HG03520 (cell line): ENCODE data around the gene PPFIA1.
"Not testable (repeated sequence)": the region's sequence is repeated elsewhere in the genome, so short reads cannot be mapped to it uniquely, and the experiment has no call there.

Experiments
- ATAC-seq: cut with Tn5 transposase; IDR thresholded peaks from one replicate; pipeline ENCODE4 v1.9.1; 2021; ENCODE audit warnings: mild to moderate bottlenecking, moderate library complexity; ENCODE audit not compliant: unreplicated experiment

Gene PPFIA1

GRCh38 chr11:70292863-70293262, 22.4 kb downstream of the PPFIA1 start:
- no peak for ATAC-seq

GRCh38 chr11:70295166-70295565, 24.7 kb downstream of the PPFIA1 start:
- not testable (repeated sequence) for ATAC-seq

GRCh38 chr11:70296681-70297080, 26.2 kb downstream of the PPFIA1 start:
- no peak for ATAC-seq

- no peak for ATAC-seq
Measured at GRCh38 chr11:70297341-70297740, 26.9 kb downstream of the PPFIA1 start.

GRCh38 chr11:70298243-70298915, 27.9 kb downstream of the PPFIA1 start:
- no peak for ATAC-seq

- ATAC-seq: no peak
Measured at GRCh38 chr11:70299636-70300035, 29.1 kb downstream of the PPFIA1 start.

GRCh38 chr11:70301191-70301590, 30.7 kb downstream of the PPFIA1 start:
- no peak for ATAC-seq

GRCh38 chr11:70301721-70302418, 31.4 kb downstream of the PPFIA1 start:
- ATAC-seq: no peak

- no peak for ATAC-seq
Measured at GRCh38 chr11:70302419-70302752, 31.9 kb downstream of the PPFIA1 start.

- no peak for ATAC-seq
Measured at GRCh38 chr11:70303070-70303469, 32.6 kb downstream of the PPFIA1 start.

- no peak for ATAC-seq
Measured at GRCh38 chr11:70304208-70304603, 33.7 kb downstream of the PPFIA1 start.

GRCh38 chr11:70305501-70305900, 35.0 kb downstream of the PPFIA1 start:
- ATAC-seq: no peak

- no peak for ATAC-seq
Measured at GRCh38 chr11:70306586-70307033, 36.1 kb downstream of the PPFIA1 start.

GRCh38 chr11:70307176-70307575, 36.7 kb downstream of the PPFIA1 start:
- no peak for ATAC-seq

- ATAC-seq: no peak
Measured at GRCh38 chr11:70311616-70312015, 41.1 kb downstream of the PPFIA1 start.

- no peak for ATAC-seq
Measured at GRCh38 chr11:70312401-70313357, 42.2 kb downstream of the PPFIA1 start.

- no peak for ATAC-seq
Measured at GRCh38 chr11:70313945-70314344, 43.5 kb downstream of the PPFIA1 start.

GRCh38 chr11:70314730-70315129, 44.2 kb downstream of the PPFIA1 start:
- ATAC-seq: no peak

GRCh38 chr11:70315716-70316115, 45.2 kb downstream of the PPFIA1 start:
- no peak for ATAC-seq

GRCh38 chr11:70317581-70318305, 47.3 kb downstream of the PPFIA1 start:
- ATAC-seq: no peak
